Muscle of leg (tissue), 11 donors: ENCODE data around the gene LSM7. TPM values are rescaled to one million over a fixed set of nuclear protein-coding genes. Genes with fewer than 3 reads are reported as not detected.

ENCODE experiments used
- DNase-seq: peaks from one replicate; pipeline ENCODE4 v3.0.0; 2013
- H3K27ac ChIP-seq: one replicate; pipeline ENCODE4 v1.5.1; 2013; ENCODE audit warnings: mild to moderate bottlenecking, low read length, control low read depth
- H3K27me3 ChIP-seq: one replicate; pipeline ENCODE4 v1.6.1; 2013; ENCODE audit warnings: low read length; ENCODE audit not compliant: control insufficient read depth, insufficient read depth
- H3K36me3 ChIP-seq: one replicate; pipeline ENCODE4 v1.6.1; 2013; ENCODE audit warnings: low read length; ENCODE audit not compliant: control insufficient read depth, insufficient read depth
- H3K4me1 ChIP-seq: one replicate; pipeline ENCODE4 v1.6.1; 2013; ENCODE audit warnings: low read length; ENCODE audit not compliant: control insufficient read depth, insufficient read depth
- H3K4me3 ChIP-seq: one replicate; pipeline ENCODE4 v1.5.1; 2013; ENCODE audit warnings: low read length, control low read depth
- H3K9me3 ChIP-seq: replicated peaks from 2 replicates; pipeline ENCODE4 v1.6.1; 2013; ENCODE audit warnings: low read depth, low read length; ENCODE audit not compliant: control insufficient read depth
- WGBS: methylation state at CpG from one replicate; pipeline ENCODE4 v1.1.5; 2013; ENCODE audit warnings: missing lambda C conversion rate; ENCODE audit not compliant: insufficient coverage; 5-methylcytosine and 5-hydroxymethylcytosine counted together
- polyA plus RNA-seq, 8 donors: library from polyadenylated mRNA; unstranded; fragments of 120-200 nt; gene quantifications; one replicate each; pipeline versions ENCODE4 v1.2.1 to v1.2.3, GENCODE V29; 2013; ENCODE audit warnings: inconsistent platforms in 1 of 8, low replicate concordance in 1 of 8; ENCODE audit not compliant: insufficient read length in 8 of 8, insufficient read depth in 1 of 8
- total RNA-seq: library from RNA; stranded (reverse); fragments of 120-200 nt; gene quantifications from one replicate; pipeline ENCODE4 v1.2.4, GENCODE V29; 2013

LSM7 gene
- total and polyA plus RNA-seq, 9 donors = 83.0 to 102 (median 95.2) TPM

- Histone ChIP-seq H3K36me3 (peaks cover 2% of the 10 kb centered on the region), H3K27ac (no peak overlapping the region), H3K4me3 (no peak overlapping the region), H3K9me3 (peaks cover 7% of the 10 kb centered on the region), H3K4me1 (peaks cover 16% of the 10 kb centered on the region), H3K27me3 (peaks cover 18% of the 10 kb centered on the region)
- WGBS = 21% methylated on average over 20 of the region's 22 CpGs
- peak; percentile 75 for DNase-seq
Measured at GRCh38 chr19:2315818-2316353, 12.5 kb downstream of the LSM7 start.

- Histone ChIP-seq H3K4me1 (peaks cover 18% of the 10 kb centered on the region), H3K36me3 (no peaks in the 10 kb centered on the region), H3K4me3 (no peak overlapping the region), H3K9me3 (peaks cover 7% of the 10 kb centered on the region), H3K27ac (no peak overlapping the region), H3K27me3 (peaks cover 24% of the 10 kb centered on the region)
- no peak for DNase-seq
- WGBS = 83% methylated on average over 6 of the region's 7 CpGs
Measured at GRCh38 chr19:2315121-2315817, 13.1 kb downstream of the LSM7 start.

GRCh38 chr19:2312820-2313501 is 15.4 kb downstream of the LSM7 start:
- H3K4me3 ChIP-seq = no peak overlapping the region
- peaks cover 29% of the 10 kb centered on the region for H3K4me1 ChIP-seq
- DNase-seq = no peak
- H3K27me3 ChIP-seq = peaks cover 46% of the 10 kb centered on the region
- H3K9me3 ChIP-seq = peaks cover 7% of the 10 kb centered on the region
- H3K36me3 ChIP-seq = no peaks in the 10 kb centered on the region
- no peak overlapping the region for H3K27ac ChIP-seq
- WGBS = 28% methylated on average over 15 of the region's 28 CpGs

GRCh38 chr19:2311093-2311492 is 17.3 kb downstream of the LSM7 start:
- H3K27ac ChIP-seq = no peak overlapping the region
- no peaks in the 10 kb centered on the region for H3K36me3 ChIP-seq
- H3K9me3 ChIP-seq = peaks cover 7% of the 10 kb centered on the region
- peaks cover 64% of the 10 kb centered on the region for H3K27me3 ChIP-seq
- no peak overlapping the region for H3K4me3 ChIP-seq
- no peak for DNase-seq
- 100% methylated on average over 2 of the region's 4 CpGs for WGBS
- H3K4me1 ChIP-seq = peaks cover 29% of the 10 kb centered on the region

- no peaks in the 10 kb centered on the region for H3K36me3 ChIP-seq
- WGBS = 51% methylated on average over 14 of the region's 17 CpGs
- H3K4me1 ChIP-seq = peaks cover 27% of the 10 kb centered on the region
- peaks cover 76% of the 10 kb centered on the region for H3K27me3 ChIP-seq
- no peak overlapping the region for H3K4me3 ChIP-seq
- H3K27ac ChIP-seq = no peak overlapping the region
- peak; percentile 57 for DNase-seq
- peaks cover 2% of the 10 kb centered on the region for H3K9me3 ChIP-seq
Measured at GRCh38 chr19:2309734-2310362, 18.5 kb downstream of the LSM7 start.

GRCh38 chr19:2308114-2308556 is 20.3 kb downstream of the LSM7 start, which contains the start of gene LINGO3:
Gene LINGO3, minus strand, starts transcription at chr19:2308154. Its CDS starts 16,378 bp downstream, at chr19:2291776.
- Histone ChIP-seq H3K36me3 (no peaks in the 10 kb centered on the region), H3K27ac (no peak within 1 kb of the TSS), H3K4me1 (peaks cover 27% of the 10 kb centered on the region), H3K27me3 (peaks cover 78% of the 10 kb centered on the region), H3K9me3 (no peaks in the 10 kb centered on the region), H3K4me3 (peak within 1 kb of the TSS; percentile 15)
- no peak for DNase-seq
- 2% methylated on average over 62 of the region's 63 CpGs for WGBS

- Histone ChIP-seq H3K36me3 (no peaks in the 10 kb centered on the region), H3K4me3 (no peak overlapping the region), H3K27ac (no peak overlapping the region), H3K27me3 (peaks cover 78% of the 10 kb centered on the region), H3K4me1 (peaks cover 31% of the 10 kb centered on the region), H3K9me3 (no peaks in the 10 kb centered on the region)
- 10% methylated on average over 28 of the region's 33 CpGs for WGBS
- no peak for DNase-seq
Measured at GRCh38 chr19:2307518-2308012, 20.8 kb downstream of the LSM7 start.

GRCh38 chr19:2306971-2307370 is 21.4 kb downstream of the LSM7 start:
- H3K27me3 ChIP-seq = peaks cover 78% of the 10 kb centered on the region
- 58% methylated on average over 17 of the region's 17 CpGs for WGBS
- DNase-seq = no peak
- peaks cover 32% of the 10 kb centered on the region for H3K4me1 ChIP-seq
- no peak overlapping the region for H3K4me3 ChIP-seq
- H3K36me3 ChIP-seq = no peaks in the 10 kb centered on the region
- no peaks in the 10 kb centered on the region for H3K9me3 ChIP-seq
- no peak overlapping the region for H3K27ac ChIP-seq

- peaks cover 80% of the 10 kb centered on the region for H3K27me3 ChIP-seq
- H3K9me3 ChIP-seq = no peaks in the 10 kb centered on the region
- DNase-seq = no peak
- 65% methylated on average over 6 of the region's 19 CpGs for WGBS
- H3K4me3 ChIP-seq = no peak overlapping the region
- H3K4me1 ChIP-seq = peaks cover 32% of the 10 kb centered on the region
- H3K36me3 ChIP-seq = no peaks in the 10 kb centered on the region
- no peak overlapping the region for H3K27ac ChIP-seq
Measured at GRCh38 chr19:2306281-2306806, 22.0 kb downstream of the LSM7 start.
